Sigmoid colon (tissue), 4 donors: ENCODE results near the gene ITPR1.

Experiments
- CTCF ChIP-seq, 4 experiments: fragments of 450-650 bp in 3 of 4; fragments of 200-600 bp in 1 of 4; IDR thresholded peaks; one replicate each; pipeline ENCODE4 v1.5.1; 2016 to 2019; ENCODE audit warnings: antibody characterized with exemption in 4 of 4, mild to moderate bottlenecking in 3 of 4, moderate library complexity in 2 of 4
- POLR2A ChIP-seq, 2 donors: fragments of 450-650 bp; IDR thresholded peaks; one replicate each; pipeline ENCODE4 v1.6.1; 2016; ENCODE audit warnings: antibody characterized with exemption in 2 of 2, mild to moderate bottlenecking in 2 of 2, moderate library complexity in 2 of 2
- POLR2AphosphoS5 ChIP-seq, 4 donors: sonication (generic); formaldehyde crosslinking; IDR thresholded peaks; one replicate each; pipeline ENCODE4 v1.6.1; 2017; ENCODE audit warnings: antibody characterized with exemption in 4 of 4

GRCh38 chr3:4454142-4454541 is 39.0 kb upstream of the ITPR1 start:
- TF ChIP-seq CTCF (IDR thresholded peaks at IDR 0.05) (no peak), POLR2AphosphoS5 (IDR thresholded peaks at IDR 0.05) (no peak), POLR2A (IDR thresholded peaks at IDR 0.05) (no peak)
